GM18873 (cell line): ENCODE data around the gene PRDX3.
A peak's percentile ranks its signal among the peaks of the same experiment; 100 is the strongest.
"Not testable (repeated sequence)": the region's sequence is repeated elsewhere in the genome, so short reads cannot be mapped to it uniquely, and the experiment has no call there.

Experiments
- ATAC-seq: cut with Tn5 transposase; IDR thresholded peaks from one replicate; pipeline ENCODE4 v1.9.1; 2021; ENCODE audit warnings: mild to moderate bottlenecking, moderate library complexity, moderate number of reproducible peaks; ENCODE audit not compliant: unreplicated experiment, low FRiP score

The PRDX3 gene

GRCh38 chr10:119166118-119166500 is 12.5 kb downstream of the PRDX3 start:
- no peak for ATAC-seq

DNA sequence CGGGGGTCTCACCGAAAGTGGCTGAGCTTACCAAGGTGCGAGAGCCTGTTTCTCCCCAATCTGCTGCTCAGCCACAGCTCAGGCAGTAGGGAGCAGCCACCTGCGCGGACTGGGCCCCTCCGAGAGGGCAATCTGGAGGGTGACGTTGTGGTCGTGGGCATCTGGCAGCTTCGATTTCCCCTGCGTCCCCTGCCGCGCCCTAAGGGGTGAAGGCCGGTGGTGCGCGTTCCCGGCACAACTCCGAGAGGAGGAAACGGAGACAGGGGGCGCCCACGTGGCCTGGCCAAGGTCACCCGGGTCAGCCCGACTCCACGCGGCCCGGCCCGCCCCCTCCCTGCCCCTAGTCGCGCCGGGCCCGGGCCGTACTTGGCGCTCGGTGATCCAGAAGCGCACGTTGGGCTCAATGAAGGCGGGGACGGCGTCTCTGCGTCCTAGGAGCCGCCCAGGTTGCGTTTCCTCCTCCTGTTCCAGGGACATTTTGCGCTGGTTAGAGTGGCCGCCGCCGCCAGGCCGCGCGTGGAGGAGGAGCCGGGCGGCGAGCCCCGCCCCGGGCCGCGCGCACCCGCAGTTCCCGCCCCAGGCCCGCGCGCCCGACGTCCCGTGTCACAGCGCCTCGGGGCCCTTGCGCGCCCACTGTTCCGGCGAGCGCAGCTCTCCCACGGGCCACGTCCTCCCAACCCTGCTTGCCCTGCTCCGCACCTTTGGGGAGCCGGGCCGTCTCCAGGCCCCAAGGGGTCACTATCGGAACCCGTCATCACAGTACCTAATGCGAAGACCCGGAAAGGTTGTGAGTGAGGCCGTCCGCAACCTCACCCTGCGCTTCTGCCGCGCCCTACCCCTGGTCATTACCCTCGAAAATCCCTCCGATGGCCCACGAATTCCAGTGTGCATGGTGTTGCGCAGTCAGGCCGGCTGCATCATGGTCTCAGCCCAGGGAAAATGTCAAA is 13.2 kb downstream of the PRDX3 start, which contains the start of gene SFXN4:
TSS of gene SFXN4 (minus strand) at position 544 of the 947 bp plus-strand sequence. CDS start at position 477, 67 bp downstream.
- peak; percentile 75 for ATAC-seq

DNA sequence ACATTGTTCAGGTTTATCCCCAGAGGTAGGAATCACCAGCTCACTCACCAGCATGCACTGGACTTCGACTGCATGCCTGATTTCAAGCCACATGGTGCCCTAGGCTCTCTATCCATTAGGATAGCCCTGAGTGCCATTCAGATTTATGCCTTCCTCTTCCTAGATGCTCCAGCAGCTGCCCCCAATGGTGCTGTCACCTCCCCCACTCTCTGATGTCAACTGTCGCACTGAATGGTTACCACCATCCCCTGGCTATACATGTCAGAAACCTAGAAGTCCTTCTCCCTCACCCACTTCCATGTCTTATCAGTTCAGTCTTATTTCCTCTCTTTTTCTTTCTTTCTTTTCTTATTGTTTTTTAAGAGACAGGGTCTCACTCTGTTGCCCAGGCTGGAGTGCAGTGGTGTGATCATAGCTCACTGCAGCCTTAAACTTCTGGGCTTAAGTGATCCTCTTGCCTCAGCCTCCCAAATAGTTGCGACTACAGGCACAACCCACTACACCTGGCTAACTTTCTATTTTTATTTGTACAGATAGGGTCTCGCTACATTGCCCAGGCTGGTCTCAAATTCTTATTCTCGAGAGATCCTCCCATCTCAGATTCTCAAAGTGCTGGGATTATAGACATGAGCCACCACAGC is 16.0 kb downstream of the PRDX3 start:
- no peak for ATAC-seq

GRCh38 chr10:119161680-119162451 is 16.7 kb downstream of the PRDX3 start:
- ATAC-seq = no peak

- ATAC-seq = no peak
These were observed 19.3 kb downstream of the PRDX3 start for GRCh38 chr10:119159332-119159731.

GRCh38 chr10:119153661-119154060 is 25.0 kb downstream of the PRDX3 start:
- no peak for ATAC-seq

GRCh38 chr10:119153041-119153440 is 25.6 kb downstream of the PRDX3 start:
- no peak for ATAC-seq

DNA sequence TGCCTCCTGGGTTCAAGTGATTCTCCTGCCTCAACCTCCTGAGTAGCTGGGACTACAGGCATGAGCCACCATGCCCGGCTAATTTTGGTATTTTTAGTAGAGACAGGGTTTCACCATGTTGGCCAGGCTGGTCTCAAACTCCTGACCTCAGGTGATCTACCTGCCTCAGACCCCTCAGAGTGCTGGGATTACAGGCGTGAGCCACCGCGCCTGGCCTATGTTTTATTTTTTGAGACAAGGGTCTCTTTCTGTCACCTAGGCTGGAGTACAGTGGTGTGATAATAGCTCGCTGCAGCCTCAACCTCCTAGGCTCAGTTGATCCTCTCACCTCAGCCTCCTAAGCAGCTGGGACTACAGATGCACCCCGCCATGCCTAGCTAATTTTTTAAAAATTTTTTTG is 27.0 kb downstream of the PRDX3 start:
- ATAC-seq = not testable (repeated sequence)

DNA sequence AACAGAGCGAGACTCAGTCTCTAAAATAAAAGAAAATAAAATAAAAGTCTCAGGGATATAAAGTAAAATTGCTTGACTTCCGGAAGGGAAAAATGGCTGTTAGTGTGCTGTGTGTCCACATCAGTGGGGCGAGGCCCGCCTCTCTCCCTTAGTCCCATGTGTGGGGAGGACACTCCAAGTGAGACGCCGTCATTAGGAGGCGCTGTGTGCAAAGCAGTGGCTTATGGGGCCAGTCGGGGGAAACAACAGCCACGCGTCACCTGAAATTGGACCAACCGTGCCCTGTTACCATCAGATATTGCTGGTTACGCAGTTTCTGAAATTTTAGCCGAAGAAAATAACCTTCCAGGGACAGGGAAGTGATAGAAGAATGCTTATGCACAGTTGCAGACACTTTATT is 28.9 kb downstream of the PRDX3 start:
- no peak for ATAC-seq

DNA sequence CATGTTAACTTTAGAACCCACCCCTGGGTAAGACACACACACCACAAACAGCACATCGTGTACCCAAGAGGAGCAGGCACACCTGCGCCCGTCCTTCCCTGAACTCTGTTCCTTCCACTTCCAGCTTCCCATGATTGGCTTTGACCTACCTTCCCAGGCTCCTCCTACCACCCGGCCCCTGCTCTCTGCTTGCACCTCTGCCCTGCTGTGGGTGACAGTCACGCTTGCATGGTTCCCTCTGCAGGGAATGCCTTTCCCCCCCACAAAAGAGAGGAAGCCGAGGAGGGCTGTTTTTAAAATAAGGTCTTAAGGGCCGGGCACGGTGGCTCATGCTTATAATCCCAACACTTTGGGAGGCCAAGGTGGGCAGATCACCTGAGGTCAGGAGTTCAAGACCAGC is 29.5 kb downstream of the PRDX3 start:
- ATAC-seq = no peak

- no peak for ATAC-seq
These were observed 35.0 kb downstream of the PRDX3 start for GRCh38 chr10:119143657-119144056.

- ATAC-seq = no peak
These were observed 37.9 kb downstream of the PRDX3 start for GRCh38 chr10:119140603-119141245.

DNA sequence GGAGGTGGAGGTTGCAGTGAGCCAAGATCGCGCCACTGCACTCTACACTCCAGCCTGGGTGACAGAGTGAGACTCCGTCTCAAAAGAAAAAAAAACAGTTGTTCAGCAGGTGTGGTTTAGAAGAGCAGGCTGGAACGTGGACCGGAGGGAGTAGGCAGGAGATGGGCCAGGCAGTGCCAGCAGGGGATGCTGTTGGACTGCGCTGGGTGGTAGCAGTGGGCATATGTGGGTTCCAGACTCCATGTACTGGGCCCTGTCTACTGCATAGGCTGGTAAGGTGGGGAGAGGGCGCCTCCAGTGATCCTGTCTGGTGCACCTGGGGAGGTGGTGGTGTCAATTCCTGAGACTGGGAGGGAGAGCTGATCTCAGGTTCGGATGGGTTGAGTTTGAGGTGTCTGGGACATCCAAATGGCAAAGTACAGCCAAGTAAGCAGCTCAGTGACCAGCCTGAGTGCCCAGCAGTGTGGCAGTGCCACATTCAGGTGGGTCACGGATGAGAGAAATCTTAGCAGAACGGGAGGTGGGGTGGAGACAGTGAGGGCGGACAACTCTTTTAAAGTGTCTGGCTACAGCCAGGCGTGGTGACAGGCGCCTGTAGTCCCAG is 39.0 kb downstream of the PRDX3 start:
- no peak for ATAC-seq

DNA sequence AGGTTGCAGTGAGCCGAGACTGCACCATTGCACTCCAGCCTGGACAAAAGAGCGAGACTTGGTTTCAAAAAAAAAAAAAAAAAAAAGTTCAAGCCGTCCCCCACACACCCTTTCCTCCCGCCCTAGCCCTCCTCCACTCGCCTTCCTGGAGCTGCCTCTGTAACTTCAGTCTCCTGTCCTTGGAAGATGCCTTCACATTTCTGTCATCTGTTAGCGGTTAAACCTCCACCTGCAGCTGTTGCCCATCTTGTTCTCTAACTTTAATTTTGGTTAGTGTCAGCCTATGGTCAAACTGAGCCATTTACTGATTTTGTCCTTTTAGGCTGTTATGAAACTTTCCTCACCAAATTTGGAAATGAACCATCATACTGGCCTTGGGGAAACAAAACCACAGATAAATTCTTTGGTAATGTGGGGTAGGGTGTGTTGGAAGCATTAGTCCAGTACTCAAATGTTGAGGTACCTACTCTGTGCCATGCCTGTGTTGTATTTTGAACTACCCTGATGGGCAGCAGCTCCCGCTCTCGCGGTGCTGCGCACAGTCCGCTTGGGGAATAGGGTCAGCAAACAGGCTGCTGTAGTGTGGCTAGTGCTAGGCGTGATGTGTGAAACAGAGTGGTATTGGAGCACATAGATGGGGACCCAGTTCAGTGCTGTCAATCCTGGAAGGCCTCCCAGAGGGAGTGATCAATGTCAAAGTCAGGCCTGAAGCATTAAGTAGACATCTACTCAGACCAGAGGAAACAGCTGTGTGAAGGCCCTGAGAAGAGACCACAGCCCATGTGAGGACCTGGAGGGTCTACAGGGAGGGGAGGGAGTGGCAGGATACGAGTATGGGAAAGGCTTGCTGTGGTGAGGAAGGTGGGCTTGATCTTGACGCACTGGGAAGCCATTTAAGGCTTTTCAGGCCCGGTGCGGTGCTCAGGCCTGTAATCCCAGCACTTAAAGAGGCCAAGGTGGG is 40.0 kb downstream of the PRDX3 start:
- ATAC-seq = no peak

GRCh38 chr10:119137878-119138277 is 40.7 kb downstream of the PRDX3 start:
- ATAC-seq = not testable (repeated sequence)

DNA sequence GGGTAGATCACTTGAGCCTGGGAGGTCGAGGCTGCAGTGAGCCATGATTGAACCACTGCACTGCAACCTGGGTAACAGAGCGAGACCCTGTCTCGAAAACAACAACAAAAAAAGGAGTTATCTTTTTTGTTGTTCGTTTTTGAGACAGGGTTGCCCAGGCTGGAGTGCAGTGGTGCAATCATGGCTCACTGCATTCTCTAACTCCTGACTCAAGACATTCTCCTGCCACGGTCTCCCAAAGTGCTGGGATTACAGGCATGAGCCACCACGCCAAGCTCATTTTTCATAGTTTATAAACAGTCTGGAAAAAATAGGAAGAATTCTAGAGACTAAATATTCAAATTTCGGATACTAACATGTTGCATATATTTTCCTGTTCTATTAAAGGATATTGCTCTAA is 42.5 kb downstream of the PRDX3 start:
- no peak for ATAC-seq

GRCh38 chr10:119135513-119135881 is 43.1 kb downstream of the PRDX3 start:
- ATAC-seq = no peak

DNA sequence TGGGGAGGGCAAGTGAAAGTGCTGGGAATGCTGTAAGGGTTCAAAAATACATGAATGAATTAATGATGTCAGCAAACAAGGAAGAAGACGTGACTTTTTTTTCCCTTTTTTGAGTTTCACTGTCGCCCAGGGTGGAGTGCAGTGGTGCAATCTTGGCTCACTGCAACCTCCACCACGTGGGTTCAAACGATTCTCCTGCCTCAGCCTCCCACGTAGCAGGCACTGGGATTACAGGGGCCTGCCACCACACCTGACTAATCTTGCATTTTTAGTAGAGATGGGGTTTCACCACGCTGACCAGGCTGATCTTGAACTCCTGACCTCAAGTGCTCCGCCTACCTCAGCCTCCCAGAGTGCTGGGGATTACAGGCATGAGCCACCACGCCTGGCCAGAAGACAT is 44.7 kb downstream of the PRDX3 start:
- no peak for ATAC-seq
